Measurements from ENCODE around the gene KAZALD1. TPM values are rescaled to one million over a fixed set of nuclear protein-coding genes. Genes with fewer than 3 reads are reported as not detected.

KAZALD1 gene, protein sequence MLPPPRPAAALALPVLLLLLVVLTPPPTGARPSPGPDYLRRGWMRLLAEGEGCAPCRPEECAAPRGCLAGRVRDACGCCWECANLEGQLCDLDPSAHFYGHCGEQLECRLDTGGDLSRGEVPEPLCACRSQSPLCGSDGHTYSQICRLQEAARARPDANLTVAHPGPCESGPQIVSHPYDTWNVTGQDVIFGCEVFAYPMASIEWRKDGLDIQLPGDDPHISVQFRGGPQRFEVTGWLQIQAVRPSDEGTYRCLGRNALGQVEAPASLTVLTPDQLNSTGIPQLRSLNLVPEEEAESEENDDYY
- 0.41 TPM for total RNA-seq

- DNase-seq (ENCODE audit: low spot score in 2 of 2) (no peak), FAIRE-seq (no peak)
Observed at GRCh38 chr10:101061624-101062231, at the start of gene KAZALD1. TSS of gene KAZALD1 (plus strand) at chr10:101061989. CDS start at chr10:101062593, 604 bp downstream.

- FAIRE-seq (no peak), DNase-seq (ENCODE audit: low spot score in 2 of 2) (peak; percentile 84 to 91)
Observed at GRCh38 chr10:101012525-101013364, 49.0 kb upstream of the KAZALD1 start.

GRCh38 chr10:101013365-101013825 lies 48.4 kb upstream of the KAZALD1 start:
- FAIRE-seq (no peak), DNase-seq (ENCODE audit: low spot score in 2 of 2) (no peak)

GRCh38 chr10:101014230-101014884 lies 47.4 kb upstream of the KAZALD1 start:
- FAIRE-seq (no peak), DNase-seq (ENCODE audit: low spot score in 2 of 2) (peak; percentile 83)

GRCh38 chr10:101014966-101015581 lies 46.7 kb upstream of the KAZALD1 start:
- no peak for FAIRE-seq
- no peak for DNase-seq (ENCODE audit: low spot score in 2 of 2)

GRCh38 chr10:101015582-101015973 lies 46.2 kb upstream of the KAZALD1 start:
- FAIRE-seq (no peak), DNase-seq (ENCODE audit: low spot score in 2 of 2) (no peak)

- no peak for DNase-seq (ENCODE audit: low spot score in 2 of 2)
- no peak for FAIRE-seq
Observed at GRCh38 chr10:101016814-101017213, 45.0 kb upstream of the KAZALD1 start.

GRCh38 chr10:101018118-101018599 lies 43.6 kb upstream of the KAZALD1 start:
- DNase-seq (ENCODE audit: low spot score in 2 of 2), result no peak
- no peak for FAIRE-seq

GRCh38 chr10:101018600-101019439 lies 43.0 kb upstream of the KAZALD1 start:
- FAIRE-seq, result no peak
- DNase-seq (ENCODE audit: low spot score in 2 of 2), result peak; percentile 71 to 85

DNA sequence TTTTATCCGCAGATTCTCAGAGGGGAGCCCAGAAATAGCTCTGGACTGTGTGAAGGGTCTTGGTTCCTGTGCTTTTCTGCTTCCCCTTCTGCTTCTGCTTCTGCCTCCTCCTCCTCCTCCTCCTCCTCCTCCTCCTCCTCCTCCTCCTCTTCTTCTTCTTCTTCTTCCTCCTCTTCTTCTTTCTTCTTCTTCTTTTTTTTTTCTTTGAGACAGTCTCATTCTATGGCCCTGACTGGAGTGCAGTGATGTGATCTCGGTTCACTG lies 42.4 kb upstream of the KAZALD1 start:
- DNase-seq (ENCODE audit: low spot score in 2 of 2) (no peak), FAIRE-seq (no peak)

- FAIRE-seq (no peak), DNase-seq (ENCODE audit: low spot score in 2 of 2) (no peak)
Observed at GRCh38 chr10:101020427-101021075, 41.2 kb upstream of the KAZALD1 start.

DNA sequence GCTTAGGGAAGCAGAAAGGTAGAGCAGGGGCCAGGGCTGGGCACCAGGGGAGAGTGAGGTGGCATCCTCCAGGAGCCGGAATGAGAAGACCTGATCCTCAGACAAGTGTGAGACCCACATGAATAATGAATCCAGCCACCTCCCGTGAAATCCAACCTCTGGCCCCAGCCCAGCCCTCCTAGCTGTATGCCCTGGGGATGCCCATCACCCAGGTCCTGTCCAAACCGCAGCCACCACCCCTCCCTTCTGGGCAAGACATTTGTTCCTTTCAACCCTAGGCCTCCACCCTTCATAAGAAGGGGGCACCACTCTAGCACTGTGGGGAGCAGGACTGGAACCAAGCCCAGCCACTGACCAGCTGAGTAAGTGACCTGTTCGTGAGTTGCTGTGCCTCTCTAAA lies 40.5 kb upstream of the KAZALD1 start:
- DNase-seq (ENCODE audit: low spot score in 2 of 2) (no peak), FAIRE-seq (no peak)

GRCh38 chr10:101021692-101022251 lies 40.0 kb upstream of the KAZALD1 start:
- no peak for DNase-seq (ENCODE audit: low spot score in 2 of 2)
- FAIRE-seq, result no peak

GRCh38 chr10:101022967-101023705 lies 38.7 kb upstream of the KAZALD1 start:
- FAIRE-seq (no peak), DNase-seq (ENCODE audit: low spot score in 2 of 2) (no peak)

GRCh38 chr10:101027106-101027720 lies 34.6 kb upstream of the KAZALD1 start:
- FAIRE-seq (no peak), DNase-seq (ENCODE audit: low spot score in 2 of 2) (no peak)

DNA sequence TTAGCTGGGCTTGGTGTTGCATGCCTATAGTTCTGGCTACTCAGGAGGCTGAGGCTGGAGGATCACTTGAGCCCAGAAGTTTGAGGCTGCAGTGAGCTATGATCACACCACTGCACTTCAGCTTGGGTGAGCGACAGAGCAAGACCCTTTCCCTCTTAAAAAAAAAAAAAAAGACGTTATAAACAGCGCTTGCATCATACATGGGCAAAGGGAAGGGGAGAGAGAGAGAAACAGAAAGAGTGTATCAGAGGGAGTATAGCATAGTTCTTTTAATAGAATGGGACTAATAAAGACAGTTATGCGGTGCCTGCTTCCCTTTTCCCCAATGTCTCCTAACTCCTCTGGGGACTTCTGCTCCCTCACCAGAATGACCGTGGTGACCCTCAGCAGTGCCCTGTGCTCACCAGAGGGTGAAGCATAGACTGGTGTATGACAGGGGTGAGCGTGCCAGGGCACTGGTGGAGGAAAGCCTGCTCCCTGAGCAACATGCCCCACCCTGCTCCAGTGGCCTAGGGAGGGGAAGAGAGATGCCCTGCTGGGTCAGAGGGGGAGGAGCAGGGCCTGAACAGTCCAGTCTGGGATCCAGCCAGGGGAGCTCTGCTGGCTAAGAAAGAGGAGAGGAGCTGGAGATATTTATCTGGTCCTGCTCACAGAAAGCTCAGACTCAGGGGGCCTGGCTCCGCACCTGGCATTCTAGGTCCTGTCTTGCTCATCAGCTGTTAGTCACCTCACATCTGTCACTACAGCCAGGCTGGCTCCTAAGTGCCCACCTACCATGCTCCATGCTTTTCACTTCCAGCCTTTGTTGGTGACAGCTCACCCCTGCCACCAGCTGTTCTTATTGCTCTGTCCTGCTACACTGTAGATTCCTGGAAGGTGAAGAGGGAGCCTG lies 33.1 kb upstream of the KAZALD1 start:
- FAIRE-seq, result no peak

More for the DNA sequence above, 33.1 kb upstream of the KAZALD1 start:
- no peak for DNase-seq (ENCODE audit: low spot score in 2 of 2)

All from frontal cortex (tissue), 4 donors.